Measurements from ENCODE around the gene OLIG2.

Gene OLIG2

DNA sequence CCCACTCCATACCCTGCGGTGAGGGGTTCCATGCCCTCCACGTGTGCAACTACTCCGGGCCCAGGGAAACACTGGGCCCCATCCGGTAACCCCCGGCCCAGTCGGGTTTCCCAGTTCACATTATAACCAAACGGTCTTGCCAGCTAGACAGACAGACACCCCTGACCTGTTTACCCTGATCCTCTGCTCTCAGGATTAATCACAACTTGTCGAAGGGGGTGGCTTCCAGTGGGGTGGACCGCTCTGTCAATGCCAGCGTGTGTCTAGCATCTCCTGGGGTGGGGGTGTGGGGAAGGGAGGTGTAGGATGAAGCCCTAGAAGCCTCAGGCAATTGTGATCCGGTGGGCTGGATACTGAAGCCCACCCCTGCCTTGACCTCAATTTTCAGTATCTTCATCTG is 4.6 kb upstream of the OLIG2 start:
- Histone ChIP-seq H2BK5ac (ENCODE audit: low read length) (no peak overlapping the region), H3K9ac (ENCODE audit: low read length) (no peak overlapping the region), H3K56ac (ENCODE audit: low read length) (no peak overlapping the region), H3K27me3 (ENCODE audit: insufficient read depth, low read length, poor library complexity) (peaks cover 71% of the 10 kb centered on the region), H3K4me3 (ENCODE audit: low read length) (no peak overlapping the region), H3K23ac (ENCODE audit: low read length) (no peak overlapping the region), H3K79me1 (ENCODE audit: low read length) (no peaks in the 10 kb centered on the region), H2BK120ac (ENCODE audit: low read depth, low read length) (no peak overlapping the region), H3K4ac (ENCODE audit: low read depth, low read length) (no peak overlapping the region), H3K4me2 (ENCODE audit: low read length) (no peak overlapping the region), H2BK15ac (replicated peaks; ENCODE audit: low read depth) (no peak overlapping the region), H4K8ac (ENCODE audit: low read depth, low read length) (no peak overlapping the region), H3K79me2 (ENCODE audit: control insufficient read depth, insufficient read depth, low read length) (no peaks in the 10 kb centered on the region), H3K4me1 (ENCODE audit: control insufficient read depth, low read depth, low read length) (no peaks in the 10 kb centered on the region), H2AK5ac (ENCODE audit: low read length) (no peak overlapping the region), H4K5ac (ENCODE audit: low read length) (no peak overlapping the region), H3K18ac (ENCODE audit: low read length) (no peak overlapping the region), H3K27ac (ENCODE audit: low read depth, low read length) (no peak overlapping the region), H3K36me3 (ENCODE audit: control insufficient read depth, insufficient read depth, low read length) (no peaks in the 10 kb centered on the region)
- no peak for DNase-seq
- no CpG with 5 or more reads among the region's 11 CpGs for WGBS (ENCODE audit: extremely low coverage, insufficient coverage, low lambda C conversion rate)

DNA sequence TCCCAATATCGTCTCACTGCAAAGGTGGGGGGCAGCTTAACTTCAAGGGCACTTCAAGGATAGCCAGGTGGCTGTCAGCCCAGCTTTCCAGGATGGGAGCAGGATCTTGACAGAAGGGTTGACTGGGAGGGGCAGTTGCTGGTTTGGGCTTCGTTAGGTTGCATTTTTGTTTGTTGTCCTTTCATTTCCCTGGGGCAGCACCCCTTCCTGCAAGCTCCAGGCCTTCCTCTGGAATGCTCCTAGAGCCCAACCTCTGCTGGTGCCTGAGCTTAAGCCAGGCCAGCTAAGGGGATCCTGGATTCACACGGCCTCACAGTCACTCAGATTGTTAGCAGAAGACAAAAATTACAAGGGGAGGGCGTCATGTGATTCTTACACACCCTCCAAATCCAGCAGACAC is 4.1 kb upstream of the OLIG2 start:
- no peak overlapping the region for H3K4ac ChIP-seq (ENCODE audit: low read depth, low read length)
- H3K79me2 ChIP-seq (ENCODE audit: control insufficient read depth, insufficient read depth, low read length): no peaks in the 10 kb centered on the region
- H3K4me3 ChIP-seq (ENCODE audit: low read length): no peak overlapping the region
- no peak overlapping the region for H2BK120ac ChIP-seq (ENCODE audit: low read depth, low read length)
- no peak overlapping the region for H3K18ac ChIP-seq (ENCODE audit: low read length)
- no peak overlapping the region for H3K9ac ChIP-seq (ENCODE audit: low read length)
- no peak for DNase-seq
- H3K4me1 ChIP-seq (ENCODE audit: control insufficient read depth, low read depth, low read length): no peaks in the 10 kb centered on the region
- H4K5ac ChIP-seq (ENCODE audit: low read length): no peak overlapping the region
- no peak overlapping the region for H3K4me2 ChIP-seq (ENCODE audit: low read length)
- H4K8ac ChIP-seq (ENCODE audit: low read depth, low read length): no peak overlapping the region
- no peak overlapping the region for H3K23ac ChIP-seq (ENCODE audit: low read length)
- H3K36me3 ChIP-seq (ENCODE audit: control insufficient read depth, insufficient read depth, low read length): no peaks in the 10 kb centered on the region
- H2BK15ac ChIP-seq (replicated peaks; ENCODE audit: low read depth): no peak overlapping the region
- peaks cover 75% of the 10 kb centered on the region for H3K27me3 ChIP-seq (ENCODE audit: insufficient read depth, low read length, poor library complexity)
- no peak overlapping the region for H2AK5ac ChIP-seq (ENCODE audit: low read length)
- no peak overlapping the region for H2BK5ac ChIP-seq (ENCODE audit: low read length)
- WGBS (ENCODE audit: extremely low coverage, insufficient coverage, low lambda C conversion rate): no CpG with 5 or more reads among the region's 4 CpGs
- H3K79me1 ChIP-seq (ENCODE audit: low read length): no peaks in the 10 kb centered on the region
- no peak overlapping the region for H3K27ac ChIP-seq (ENCODE audit: low read depth, low read length)
- no peak overlapping the region for H3K56ac ChIP-seq (ENCODE audit: low read length)

GRCh38 chr21:33022489-33022827 is 3.3 kb upstream of the OLIG2 start:
- no peak overlapping the region for H3K4me2 ChIP-seq (ENCODE audit: low read length)
- H3K4me3 ChIP-seq (ENCODE audit: low read length): no peak overlapping the region
- no peak for DNase-seq
- no CpG with 5 or more reads among the region's 17 CpGs for WGBS (ENCODE audit: extremely low coverage, insufficient coverage, low lambda C conversion rate)
- no peak overlapping the region for H3K23ac ChIP-seq (ENCODE audit: low read length)
- H3K36me3 ChIP-seq (ENCODE audit: control insufficient read depth, insufficient read depth, low read length): no peaks in the 10 kb centered on the region
- no peak overlapping the region for H3K9ac ChIP-seq (ENCODE audit: low read length)
- H3K18ac ChIP-seq (ENCODE audit: low read length): no peak overlapping the region
- no peak overlapping the region for H2BK120ac ChIP-seq (ENCODE audit: low read depth, low read length)
- H3K27me3 ChIP-seq (ENCODE audit: insufficient read depth, low read length, poor library complexity): peaks cover 80% of the 10 kb centered on the region
- no peaks in the 10 kb centered on the region for H3K79me1 ChIP-seq (ENCODE audit: low read length)
- H2AK5ac ChIP-seq (ENCODE audit: low read length): no peak overlapping the region
- no peak overlapping the region for H2BK15ac ChIP-seq (replicated peaks; ENCODE audit: low read depth)
- H3K79me2 ChIP-seq (ENCODE audit: control insufficient read depth, insufficient read depth, low read length): no peaks in the 10 kb centered on the region
- no peak overlapping the region for H2BK5ac ChIP-seq (ENCODE audit: low read length)
- no peak overlapping the region for H4K5ac ChIP-seq (ENCODE audit: low read length)
- no peak overlapping the region for H3K4ac ChIP-seq (ENCODE audit: low read depth, low read length)
- no peak overlapping the region for H3K27ac ChIP-seq (ENCODE audit: low read depth, low read length)
- H4K8ac ChIP-seq (ENCODE audit: low read depth, low read length): no peak overlapping the region
- no peaks in the 10 kb centered on the region for H3K4me1 ChIP-seq (ENCODE audit: control insufficient read depth, low read depth, low read length)
- H3K56ac ChIP-seq (ENCODE audit: low read length): no peak overlapping the region

- no peaks in the 10 kb centered on the region for H3K79me2 ChIP-seq (ENCODE audit: control insufficient read depth, insufficient read depth, low read length)
- no peaks in the 10 kb centered on the region for H3K36me3 ChIP-seq (ENCODE audit: control insufficient read depth, insufficient read depth, low read length)
- H2BK120ac ChIP-seq (ENCODE audit: low read depth, low read length): no peak overlapping the region
- no CpG with 5 or more reads among the region's 52 CpGs for WGBS (ENCODE audit: extremely low coverage, insufficient coverage, low lambda C conversion rate)
- H3K4me1 ChIP-seq (ENCODE audit: control insufficient read depth, low read depth, low read length): no peaks in the 10 kb centered on the region
- H3K4ac ChIP-seq (ENCODE audit: low read depth, low read length): no peak overlapping the region
- H4K5ac ChIP-seq (ENCODE audit: low read length): no peak overlapping the region
- no peak overlapping the region for H3K18ac ChIP-seq (ENCODE audit: low read length)
- peaks cover 86% of the 10 kb centered on the region for H3K27me3 ChIP-seq (ENCODE audit: insufficient read depth, low read length, poor library complexity)
- no peak overlapping the region for H3K9ac ChIP-seq (ENCODE audit: low read length)
- no peak overlapping the region for H2BK5ac ChIP-seq (ENCODE audit: low read length)
- no peak overlapping the region for H3K23ac ChIP-seq (ENCODE audit: low read length)
- no peak overlapping the region for H3K56ac ChIP-seq (ENCODE audit: low read length)
- H3K4me3 ChIP-seq (ENCODE audit: low read length): no peak overlapping the region
- H3K79me1 ChIP-seq (ENCODE audit: low read length): no peaks in the 10 kb centered on the region
- DNase-seq: no peak
- no peak overlapping the region for H3K27ac ChIP-seq (ENCODE audit: low read depth, low read length)
- no peak overlapping the region for H2AK5ac ChIP-seq (ENCODE audit: low read length)
- no peak overlapping the region for H3K4me2 ChIP-seq (ENCODE audit: low read length)
- no peak overlapping the region for H4K8ac ChIP-seq (ENCODE audit: low read depth, low read length)
- H2BK15ac ChIP-seq (replicated peaks; ENCODE audit: low read depth): no peak overlapping the region
Observed at GRCh38 chr21:33022828-33023573, 2.7 kb upstream of the OLIG2 start.

DNA sequence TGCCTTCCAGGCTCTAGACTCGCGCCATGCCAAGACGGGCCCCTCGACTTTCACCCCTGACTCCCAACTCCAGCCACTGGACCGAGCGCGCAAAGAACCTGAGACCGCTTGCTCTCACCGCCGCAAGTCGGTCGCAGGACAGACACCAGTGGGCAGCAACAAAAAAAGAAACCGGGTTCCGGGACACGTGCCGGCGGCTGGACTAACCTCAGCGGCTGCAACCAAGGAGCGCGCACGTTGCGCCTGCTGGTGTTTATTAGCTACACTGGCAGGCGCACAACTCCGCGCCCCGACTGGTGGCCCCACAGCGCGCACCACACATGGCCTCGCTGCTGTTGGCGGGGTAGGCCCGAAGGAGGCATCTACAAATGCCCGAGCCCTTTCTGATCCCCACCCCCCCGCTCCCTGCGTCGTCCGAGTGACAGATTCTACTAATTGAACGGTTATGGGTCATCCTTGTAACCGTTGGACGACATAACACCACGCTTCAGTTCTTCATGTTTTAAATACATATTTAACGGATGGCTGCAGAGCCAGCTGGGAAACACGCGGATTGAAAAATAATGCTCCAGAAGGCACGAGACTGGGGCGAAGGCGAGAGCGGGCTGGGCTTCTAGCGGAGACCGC is 2.0 kb upstream of the OLIG2 start:
- H3K27ac ChIP-seq (ENCODE audit: low read depth, low read length): no peak overlapping the region
- WGBS (ENCODE audit: extremely low coverage, insufficient coverage, low lambda C conversion rate): no CpG with 5 or more reads among the region's 49 CpGs
- H2AK5ac ChIP-seq (ENCODE audit: low read length): no peak overlapping the region
- no peaks in the 10 kb centered on the region for H3K79me1 ChIP-seq (ENCODE audit: low read length)
- no peak overlapping the region for H3K23ac ChIP-seq (ENCODE audit: low read length)
- peaks cover 86% of the 10 kb centered on the region for H3K27me3 ChIP-seq (ENCODE audit: insufficient read depth, low read length, poor library complexity)
- H4K5ac ChIP-seq (ENCODE audit: low read length): no peak overlapping the region
- no peaks in the 10 kb centered on the region for H3K36me3 ChIP-seq (ENCODE audit: control insufficient read depth, insufficient read depth, low read length)
- no peak overlapping the region for H3K4me2 ChIP-seq (ENCODE audit: low read length)
- no peaks in the 10 kb centered on the region for H3K4me1 ChIP-seq (ENCODE audit: control insufficient read depth, low read depth, low read length)
- H2BK15ac ChIP-seq (replicated peaks; ENCODE audit: low read depth): no peak overlapping the region
- no peak overlapping the region for H2BK120ac ChIP-seq (ENCODE audit: low read depth, low read length)
- H2BK5ac ChIP-seq (ENCODE audit: low read length): no peak overlapping the region
- H4K8ac ChIP-seq (ENCODE audit: low read depth, low read length): no peak overlapping the region
- no peak overlapping the region for H3K4me3 ChIP-seq (ENCODE audit: low read length)
- H3K4ac ChIP-seq (ENCODE audit: low read depth, low read length): no peak overlapping the region
- H3K9ac ChIP-seq (ENCODE audit: low read length): no peak overlapping the region
- H3K79me2 ChIP-seq (ENCODE audit: control insufficient read depth, insufficient read depth, low read length): no peaks in the 10 kb centered on the region
- no peak overlapping the region for H3K18ac ChIP-seq (ENCODE audit: low read length)
- H3K56ac ChIP-seq (ENCODE audit: low read length): no peak overlapping the region
- DNase-seq: no peak
